Fibroblast of the aortic adventitia (primary cell): Measurements from ENCODE around the gene MEGF11. TPM values are rescaled to one million over a fixed set of nuclear protein-coding genes. Genes with fewer than 3 reads are reported as not detected.

ENCODE experiments used
- DNase-seq: peaks from one replicate; pipeline ENCODE4 v3.0.0-alpha.2; 2010; ENCODE audit warnings: low read depth
- H3K4me3 ChIP-seq: 2 replicates; pipeline ENCODE4 v1.5.1; 2011; ENCODE audit warnings: low read depth, mild to moderate bottlenecking, control low read depth, low read length, moderate library complexity
- total RNA-seq: library from RNA; depleted of rRNA; stranded (reverse); fragments of >200 nt; gene quantifications from 2 replicates; pipeline ENCODE4 v1.2.3, GENCODE V29; 2012; ENCODE audit warnings: low replicate concordance
- TF ChIP-seq, protein P1 (sequence below): IDR thresholded peaks from 2 replicates; pipeline ENCODE4 v1.5.1; 2011; ENCODE audit warnings: mild to moderate bottlenecking, low read length, control low read depth, inconsistent platforms; ENCODE audit not compliant: insufficient read depth

MEGF11 gene
- total RNA-seq, 1 donor: 0.36 TPM

DNA sequence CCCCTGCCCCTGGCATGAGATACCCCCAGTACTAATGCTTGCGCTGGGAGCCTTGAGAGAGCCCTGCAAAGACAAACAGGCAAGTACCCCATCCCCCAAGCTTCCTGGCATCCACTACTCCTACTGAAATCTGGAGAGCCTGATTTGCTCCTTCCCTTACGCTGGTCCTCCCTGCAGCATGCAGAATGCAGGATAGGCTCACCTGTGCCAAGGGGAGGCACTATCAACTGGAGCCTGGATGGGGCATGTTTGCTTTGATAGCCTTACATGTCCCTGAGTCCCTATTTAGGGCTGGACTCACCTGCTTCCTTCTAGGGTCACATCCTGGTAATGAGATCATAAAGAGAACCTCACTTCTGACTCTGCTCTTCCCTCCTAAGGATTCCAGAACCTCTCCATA is 341.3 kb downstream of the MEGF11 start:
- DNase-seq: no peak
- TF ChIP-seq, protein P1, sequence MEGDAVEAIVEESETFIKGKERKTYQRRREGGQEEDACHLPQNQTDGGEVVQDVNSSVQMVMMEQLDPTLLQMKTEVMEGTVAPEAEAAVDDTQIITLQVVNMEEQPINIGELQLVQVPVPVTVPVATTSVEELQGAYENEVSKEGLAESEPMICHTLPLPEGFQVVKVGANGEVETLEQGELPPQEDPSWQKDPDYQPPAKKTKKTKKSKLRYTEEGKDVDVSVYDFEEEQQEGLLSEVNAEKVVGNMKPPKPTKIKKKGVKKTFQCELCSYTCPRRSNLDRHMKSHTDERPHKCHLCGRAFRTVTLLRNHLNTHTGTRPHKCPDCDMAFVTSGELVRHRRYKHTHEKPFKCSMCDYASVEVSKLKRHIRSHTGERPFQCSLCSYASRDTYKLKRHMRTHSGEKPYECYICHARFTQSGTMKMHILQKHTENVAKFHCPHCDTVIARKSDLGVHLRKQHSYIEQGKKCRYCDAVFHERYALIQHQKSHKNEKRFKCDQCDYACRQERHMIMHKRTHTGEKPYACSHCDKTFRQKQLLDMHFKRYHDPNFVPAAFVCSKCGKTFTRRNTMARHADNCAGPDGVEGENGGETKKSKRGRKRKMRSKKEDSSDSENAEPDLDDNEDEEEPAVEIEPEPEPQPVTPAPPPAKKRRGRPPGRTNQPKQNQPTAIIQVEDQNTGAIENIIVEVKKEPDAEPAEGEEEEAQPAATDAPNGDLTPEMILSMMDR: no peak
- no peak overlapping the region for H3K4me3 ChIP-seq

DNA sequence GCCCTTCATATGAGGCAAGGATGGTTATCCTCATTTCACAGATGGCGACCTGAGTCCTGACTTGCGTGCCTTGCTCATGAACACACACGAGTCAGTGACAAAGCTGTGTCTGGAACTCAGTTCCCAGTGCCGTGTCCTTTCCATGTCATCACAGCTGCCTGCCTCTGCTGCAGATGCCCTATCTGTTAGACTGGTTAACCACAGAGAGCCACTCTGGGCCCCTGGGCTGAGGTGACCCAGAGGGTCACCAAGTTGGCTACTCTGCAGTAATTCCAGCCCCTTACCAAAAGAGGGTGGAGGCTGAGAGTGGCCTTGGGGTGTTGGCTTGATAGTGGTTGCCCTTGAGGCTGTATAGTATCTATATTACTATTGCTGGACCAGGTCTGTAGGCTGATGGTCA is 343.2 kb downstream of the MEGF11 start:
- DNase-seq: no peak
- no peak overlapping the region for H3K4me3 ChIP-seq
- TF ChIP-seq, protein P1: no peak

DNA sequence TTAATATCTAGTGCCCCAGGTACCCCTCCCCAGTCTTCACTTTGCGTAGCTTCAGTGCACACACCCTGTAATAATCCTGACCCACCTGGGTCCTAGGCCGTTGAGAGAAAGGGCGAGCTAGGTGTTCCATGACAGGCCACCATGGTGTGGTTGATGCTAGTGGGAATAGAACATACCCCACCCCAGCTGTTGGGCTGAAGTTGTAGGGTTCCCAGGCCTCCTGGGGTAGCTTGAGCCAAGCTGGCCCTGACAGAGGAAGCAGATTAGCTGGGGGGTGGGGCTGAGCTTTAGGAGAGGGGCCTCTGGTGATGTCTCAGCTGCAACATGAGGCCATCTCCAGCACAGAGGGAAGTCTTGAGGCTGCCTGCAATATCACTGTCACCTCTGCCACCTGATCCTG is 343.7 kb downstream of the MEGF11 start:
- DNase-seq: no peak
- no peak overlapping the region for H3K4me3 ChIP-seq
- TF ChIP-seq, protein P1: no peak

DNA sequence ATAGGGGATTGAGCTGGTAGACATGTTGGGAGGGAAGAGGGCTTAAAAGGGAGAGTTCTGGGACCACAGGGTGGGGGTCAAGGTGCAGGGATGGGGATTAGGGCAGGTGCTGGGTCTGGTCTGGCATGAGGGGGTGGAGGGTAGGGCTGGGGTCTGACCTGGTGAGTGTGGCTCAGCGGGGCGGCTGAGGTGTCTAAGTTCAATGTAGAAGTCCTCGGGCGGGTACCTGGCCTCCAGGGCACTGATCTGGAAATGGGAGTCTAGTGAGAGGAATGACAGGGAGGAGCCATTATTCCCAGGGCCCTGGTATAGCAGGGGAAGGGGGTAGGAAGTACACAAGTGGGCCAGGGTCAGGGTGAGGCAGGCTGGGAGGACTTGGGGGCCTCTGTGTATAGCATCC is 344.7 kb downstream of the MEGF11 start:
- no peak for DNase-seq
- TF ChIP-seq, protein P1: no peak
- no peak overlapping the region for H3K4me3 ChIP-seq

DNA sequence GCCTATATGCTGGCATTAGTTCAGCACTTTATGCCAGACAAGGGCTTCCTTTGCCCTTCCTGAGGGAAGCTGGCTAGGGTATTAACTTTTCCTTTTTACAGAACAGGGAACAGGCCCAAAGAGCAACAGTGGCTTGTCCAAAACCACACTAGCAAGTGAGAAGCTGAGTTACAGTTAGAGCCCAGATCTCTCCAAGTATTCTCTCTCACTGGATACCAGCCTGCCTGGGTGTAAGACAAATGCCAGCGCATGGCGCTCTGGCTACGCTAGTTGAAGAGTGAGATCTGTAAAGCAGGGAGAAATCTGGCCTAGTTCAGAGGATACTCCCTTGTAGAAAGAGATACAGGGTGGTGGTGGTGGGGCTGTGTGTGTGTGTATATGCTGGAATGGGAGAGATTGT is 345.9 kb downstream of the MEGF11 start:
- no peak overlapping the region for H3K4me3 ChIP-seq
- TF ChIP-seq, protein P1: no peak
- DNase-seq: no peak

DNA sequence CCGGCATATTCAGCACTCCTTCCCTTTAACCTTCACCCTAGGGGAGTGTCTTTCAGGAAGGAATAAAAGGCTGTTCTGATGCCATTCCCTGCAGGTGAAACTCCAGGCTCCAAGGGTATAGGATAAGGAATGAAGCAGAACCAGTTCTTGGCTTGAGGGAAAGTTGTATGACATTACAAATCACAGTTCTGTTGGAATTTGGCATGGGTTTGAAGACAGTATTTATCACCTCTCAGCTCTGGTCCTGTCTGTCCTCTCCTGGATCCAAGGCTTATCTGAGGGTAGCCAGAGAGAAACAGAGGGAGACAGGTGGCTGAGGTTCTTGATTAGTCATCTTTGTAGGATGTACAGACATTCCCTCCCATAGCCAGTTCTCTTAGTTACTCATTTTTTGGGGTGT is 347.2 kb downstream of the MEGF11 start:
- TF ChIP-seq, protein P1: no peak
- H3K4me3 ChIP-seq: no peak overlapping the region
- no peak for DNase-seq

DNA sequence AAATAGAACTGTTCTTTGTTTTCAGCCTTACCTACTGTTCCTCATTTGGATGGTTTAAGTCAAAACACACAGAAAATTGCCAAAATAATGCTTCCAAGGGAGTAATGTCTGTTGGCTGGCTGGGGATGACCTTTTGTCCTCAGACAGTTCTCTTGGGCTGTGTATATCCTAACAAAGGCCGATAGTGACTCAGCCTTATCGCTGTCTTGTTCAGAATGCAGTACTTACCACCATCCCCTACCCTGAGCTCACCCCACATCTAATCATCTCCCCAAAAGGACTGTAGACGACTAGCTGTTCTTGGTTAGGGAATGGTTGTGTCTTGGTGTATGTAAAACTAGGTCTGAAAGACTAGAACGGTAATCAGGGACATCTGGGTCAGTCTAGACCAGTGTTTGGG is 349.2 kb downstream of the MEGF11 start:
- TF ChIP-seq, protein P1: no peak
- no peak for DNase-seq

More for the DNA sequence above, 349.2 kb downstream of the MEGF11 start:
- H3K4me3 ChIP-seq: no peak overlapping the region
